GM18858 (cell line): ENCODE measurements around the gene ADAMTS2.

Experiments used
- ATAC-seq: cut with Tn5 transposase; IDR thresholded peaks from one replicate; pipeline ENCODE4 v1.9.1; 2021; ENCODE audit not compliant: unreplicated experiment

Gene ADAMTS2

DNA sequence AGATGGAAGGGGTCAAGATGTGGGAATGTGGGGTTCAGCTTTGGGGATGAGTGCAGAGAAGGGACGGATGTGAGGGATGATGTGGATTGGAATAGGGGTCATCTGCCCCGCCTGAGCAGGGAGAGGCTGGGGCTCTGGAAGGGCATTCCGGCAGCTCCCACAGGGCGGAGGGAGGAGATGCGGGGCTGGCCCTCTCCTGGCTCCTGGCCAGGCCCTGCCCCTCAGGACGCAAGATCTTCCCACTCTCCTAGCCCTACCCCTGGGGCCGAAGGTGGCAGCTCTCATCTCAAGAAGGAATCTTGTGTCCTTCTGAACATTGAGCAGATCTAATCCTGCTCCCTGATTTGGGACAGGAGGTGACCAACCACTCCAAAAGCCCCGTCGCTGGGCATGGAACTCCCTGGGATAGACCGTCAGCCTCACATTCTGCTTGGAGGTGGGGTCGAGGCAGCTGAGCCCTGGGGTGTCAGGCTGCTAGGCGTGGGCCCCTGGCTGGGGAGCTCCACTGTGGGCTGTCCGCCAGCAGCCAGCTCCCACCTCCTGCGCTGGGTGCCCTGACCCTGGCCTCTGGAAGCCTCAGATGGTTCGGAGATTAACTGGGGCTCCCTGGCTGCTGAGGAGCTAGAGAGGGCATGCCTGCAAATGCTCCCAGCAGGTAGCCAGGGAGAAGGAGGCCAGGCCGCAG lies 159.9 kb downstream of the ADAMTS2 start:
- no peak for ATAC-seq

DNA sequence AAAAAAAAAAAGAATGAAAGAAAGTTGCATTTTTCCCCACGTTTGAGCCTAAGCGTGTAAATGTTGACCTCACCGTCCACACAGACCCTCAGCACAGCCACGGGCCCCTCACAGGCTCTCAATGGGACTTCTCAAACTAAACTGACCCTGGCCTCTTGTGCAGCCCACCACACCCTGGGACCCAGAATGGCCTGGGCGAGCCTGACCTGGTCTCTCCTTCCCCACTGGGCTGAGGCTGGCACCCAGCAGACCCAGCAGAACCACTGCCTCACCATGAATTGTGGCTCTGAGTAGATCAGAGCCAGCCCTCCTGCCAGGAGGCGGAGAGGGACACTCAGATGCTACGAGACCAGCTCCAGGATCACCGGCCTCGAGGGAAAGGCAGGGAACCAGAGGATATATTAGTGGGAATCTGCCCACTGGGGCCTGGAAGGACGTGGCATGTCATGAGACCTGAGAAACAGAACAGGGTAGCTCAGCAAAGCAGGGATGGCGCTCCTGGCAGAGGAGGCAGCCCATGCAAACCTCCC lies 160.7 kb downstream of the ADAMTS2 start:
- no peak for ATAC-seq

DNA sequence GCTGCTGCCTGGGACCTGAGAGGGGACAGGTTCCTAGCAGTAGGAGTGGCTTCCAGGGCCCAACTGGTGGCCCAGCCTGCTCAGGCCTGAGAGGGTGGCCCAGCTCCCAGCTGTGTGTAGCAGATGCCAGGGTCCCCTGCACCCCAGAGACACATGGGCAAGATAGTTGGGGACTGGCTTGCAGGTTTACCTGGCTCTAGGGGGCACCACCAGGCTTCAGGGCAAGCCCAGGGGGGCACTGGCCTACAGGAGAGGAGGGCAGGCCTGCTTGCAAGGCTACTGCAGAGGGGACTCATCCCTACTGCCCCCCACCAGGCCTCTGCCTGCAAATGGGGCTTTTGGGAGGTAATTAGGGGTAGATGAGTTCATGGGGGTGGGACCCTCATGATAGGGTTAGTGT lies 161.8 kb downstream of the ADAMTS2 start:
- ATAC-seq, result no peak

DNA sequence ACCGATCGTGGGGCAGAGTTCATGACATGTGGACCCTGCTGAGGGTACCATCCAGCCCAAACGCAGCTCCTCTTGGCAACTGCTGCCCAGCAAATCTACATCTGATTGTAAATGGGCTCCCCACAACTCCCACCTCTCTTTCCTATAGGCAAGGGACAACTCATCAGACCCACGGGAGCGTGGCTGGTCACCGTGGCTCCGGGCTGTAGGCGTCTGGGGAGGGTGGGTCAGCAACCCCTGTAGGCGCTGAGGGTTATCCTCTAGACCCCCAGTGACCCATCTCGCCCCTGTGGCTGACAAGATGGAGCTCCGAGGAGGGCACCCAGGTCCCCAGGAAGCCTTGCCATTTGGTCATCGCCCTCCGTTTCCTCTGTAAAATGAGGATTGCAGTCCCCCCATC lies 162.7 kb downstream of the ADAMTS2 start:
- ATAC-seq, result no peak

DNA sequence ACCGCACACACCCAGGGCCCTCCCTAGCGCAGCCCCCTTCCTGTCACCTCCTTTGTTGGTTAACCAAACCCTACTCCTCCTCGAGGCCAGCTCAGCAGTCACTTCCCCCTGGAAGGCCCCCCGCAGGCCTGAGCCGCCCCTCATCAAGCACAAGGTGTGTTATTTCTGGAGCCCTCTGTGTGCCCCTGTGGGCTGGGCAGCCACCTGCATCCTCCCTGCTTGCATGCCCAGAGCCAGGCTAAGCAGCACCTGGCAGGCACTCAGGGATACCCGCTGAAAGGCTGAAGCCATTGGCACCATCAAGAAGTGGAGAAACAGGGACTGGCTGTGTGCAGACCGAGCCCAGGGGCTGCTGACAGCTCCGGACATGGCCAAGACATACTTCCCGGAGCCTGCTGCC lies 163.3 kb downstream of the ADAMTS2 start:
- no peak for ATAC-seq

DNA sequence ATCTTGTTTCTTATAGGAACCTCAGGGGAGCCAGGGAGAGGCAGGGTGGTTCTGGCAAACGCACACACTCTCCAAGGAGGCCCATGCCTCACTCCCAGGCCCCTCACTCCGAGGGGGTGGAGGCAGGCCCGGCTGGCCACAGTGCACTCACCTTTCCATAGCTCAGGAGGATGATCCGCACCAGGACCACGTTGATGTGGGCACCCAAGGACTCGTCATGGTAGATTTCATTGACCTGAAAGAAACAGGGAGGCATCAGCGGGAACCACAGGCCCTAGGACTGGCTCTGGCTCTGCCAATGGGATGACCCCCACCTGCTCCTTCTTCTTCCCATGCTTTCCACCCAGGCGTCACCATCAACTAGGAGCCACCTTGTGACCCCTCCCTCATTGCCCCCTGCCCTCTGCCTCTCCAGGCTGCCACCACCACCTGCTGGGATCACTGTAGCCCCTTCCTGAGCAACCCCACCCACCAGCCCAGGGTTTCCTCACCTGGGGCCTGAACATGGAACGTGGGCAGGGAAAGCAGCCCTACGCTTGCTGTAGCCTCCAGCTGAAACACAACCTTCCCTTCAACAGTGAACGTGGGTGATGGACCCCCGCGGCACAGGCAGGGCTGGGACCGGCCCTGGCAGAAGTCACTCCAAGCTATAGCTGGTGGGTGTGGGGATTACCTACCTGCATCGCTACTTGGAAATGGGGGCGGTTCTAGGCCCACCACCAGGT lies 164.2 kb downstream of the ADAMTS2 start:
- no peak for ATAC-seq

DNA sequence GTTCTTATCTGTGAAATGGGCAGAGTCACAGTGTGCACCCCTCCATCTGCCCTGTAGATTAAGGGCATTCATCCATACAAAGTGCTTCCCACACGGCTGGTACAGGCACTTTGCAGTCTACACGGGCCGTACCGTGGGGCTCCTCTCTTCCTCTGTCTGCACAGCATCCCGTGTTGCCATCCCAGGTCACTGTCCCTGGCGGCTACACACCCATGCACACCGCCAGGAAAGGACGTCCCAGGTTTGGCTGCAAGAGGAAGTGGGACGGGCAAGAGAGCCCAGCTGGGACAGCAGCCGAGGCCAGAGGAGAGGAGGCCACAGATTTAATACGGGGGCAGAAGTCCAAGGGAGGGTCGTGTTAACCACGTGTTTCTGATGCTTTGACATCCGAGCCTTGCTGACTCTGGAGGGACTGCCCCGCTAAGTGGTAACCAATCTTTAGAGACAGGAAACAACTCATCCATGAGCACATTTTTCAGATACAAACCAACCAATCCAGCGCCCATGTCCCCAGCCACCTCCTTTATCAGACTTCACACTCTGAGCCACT lies 165.1 kb downstream of the ADAMTS2 start:
- no peak for ATAC-seq

DNA sequence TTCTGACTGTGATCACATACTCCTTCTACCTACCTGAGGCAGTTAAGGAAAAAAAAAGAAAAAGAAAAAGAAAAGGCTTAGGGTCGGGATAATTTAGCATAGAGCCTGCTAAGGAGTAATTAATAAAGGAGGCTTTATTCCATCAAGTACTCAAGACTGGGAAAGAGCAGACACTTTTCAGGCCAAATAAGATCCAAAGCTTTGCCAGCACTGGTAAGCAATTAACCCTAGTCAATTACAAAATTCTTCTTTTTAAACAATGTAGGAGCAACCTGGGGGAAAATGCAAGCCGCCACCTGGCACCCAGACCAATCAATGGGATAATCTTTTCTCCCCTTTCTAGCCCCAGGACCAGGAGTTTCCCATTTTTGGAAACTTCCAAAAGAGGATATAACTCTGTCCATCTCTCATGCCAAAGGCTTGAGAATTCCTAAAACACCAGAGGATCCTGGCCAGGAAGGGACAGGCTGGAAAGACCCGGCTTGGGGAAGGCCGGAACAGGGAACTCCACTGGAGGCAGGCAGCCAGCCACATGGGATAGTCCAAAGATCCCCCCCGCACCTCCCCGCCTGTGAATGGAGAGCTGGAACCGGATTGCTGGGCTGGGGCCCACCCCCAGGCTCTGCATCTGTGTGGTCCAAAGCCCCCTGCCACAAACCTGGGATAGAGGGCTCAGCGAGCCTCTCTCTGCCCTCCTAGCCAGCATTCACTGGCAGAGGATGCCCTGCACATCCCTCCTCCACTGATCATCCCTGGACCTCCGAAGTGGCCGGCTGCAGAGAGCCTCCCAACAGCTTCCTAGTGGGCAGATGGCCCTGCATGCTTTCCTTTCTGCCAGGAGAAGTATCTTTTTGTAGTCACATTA lies 167.3 kb downstream of the ADAMTS2 start:
- no peak for ATAC-seq

DNA sequence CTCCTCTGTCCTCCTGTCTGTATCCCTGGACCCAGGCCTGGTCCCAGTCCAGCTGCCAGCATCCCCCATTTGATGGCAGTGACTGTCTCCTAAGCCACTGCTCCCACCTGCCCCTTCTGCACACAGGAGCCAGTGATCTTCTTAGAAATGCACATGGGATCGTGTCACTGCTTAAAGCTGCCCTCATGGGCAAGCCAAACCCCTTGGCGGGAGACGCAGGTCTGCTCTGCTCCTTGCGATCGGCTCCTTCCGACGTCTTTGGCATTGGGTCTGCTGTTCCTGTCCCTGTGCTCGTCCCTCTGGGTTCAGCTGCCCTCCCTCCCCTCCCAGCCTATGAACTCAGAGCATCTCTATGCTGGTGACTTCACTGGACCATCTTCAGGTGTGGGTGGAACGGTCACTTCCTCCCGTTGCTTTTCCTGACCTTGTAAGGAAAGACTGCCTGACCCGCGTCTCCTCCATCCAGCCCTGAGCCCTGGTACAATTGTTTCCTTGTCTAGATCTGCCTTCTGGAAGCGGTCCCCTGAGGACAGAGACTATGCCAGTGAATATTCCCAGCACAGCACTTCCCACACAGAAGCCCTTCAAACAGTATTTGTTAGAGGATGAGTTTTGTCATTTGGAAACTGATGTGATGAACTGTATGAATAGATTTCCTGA lies 168.6 kb downstream of the ADAMTS2 start:
- ATAC-seq, result no peak

DNA sequence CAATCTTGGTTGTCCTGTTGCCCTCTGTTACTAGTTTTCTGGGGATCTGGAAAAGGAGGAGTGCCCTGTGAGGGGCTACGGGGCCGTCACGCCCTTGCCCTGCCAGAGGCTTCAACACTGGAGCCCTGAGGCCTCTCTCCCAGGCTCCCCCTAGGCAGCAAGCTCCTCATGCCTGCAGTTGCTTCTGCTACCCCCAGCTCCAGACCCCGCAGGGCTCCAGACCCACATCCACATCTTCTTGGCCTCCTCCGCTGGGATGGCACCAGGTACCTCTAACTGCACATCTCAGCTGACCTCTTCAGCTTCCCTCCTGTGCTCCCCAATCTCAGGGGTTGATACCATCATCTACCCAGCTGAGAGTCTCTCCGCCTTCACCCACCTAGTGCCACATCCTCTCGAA lies 169.1 kb downstream of the ADAMTS2 start:
- ATAC-seq, result no peak

DNA sequence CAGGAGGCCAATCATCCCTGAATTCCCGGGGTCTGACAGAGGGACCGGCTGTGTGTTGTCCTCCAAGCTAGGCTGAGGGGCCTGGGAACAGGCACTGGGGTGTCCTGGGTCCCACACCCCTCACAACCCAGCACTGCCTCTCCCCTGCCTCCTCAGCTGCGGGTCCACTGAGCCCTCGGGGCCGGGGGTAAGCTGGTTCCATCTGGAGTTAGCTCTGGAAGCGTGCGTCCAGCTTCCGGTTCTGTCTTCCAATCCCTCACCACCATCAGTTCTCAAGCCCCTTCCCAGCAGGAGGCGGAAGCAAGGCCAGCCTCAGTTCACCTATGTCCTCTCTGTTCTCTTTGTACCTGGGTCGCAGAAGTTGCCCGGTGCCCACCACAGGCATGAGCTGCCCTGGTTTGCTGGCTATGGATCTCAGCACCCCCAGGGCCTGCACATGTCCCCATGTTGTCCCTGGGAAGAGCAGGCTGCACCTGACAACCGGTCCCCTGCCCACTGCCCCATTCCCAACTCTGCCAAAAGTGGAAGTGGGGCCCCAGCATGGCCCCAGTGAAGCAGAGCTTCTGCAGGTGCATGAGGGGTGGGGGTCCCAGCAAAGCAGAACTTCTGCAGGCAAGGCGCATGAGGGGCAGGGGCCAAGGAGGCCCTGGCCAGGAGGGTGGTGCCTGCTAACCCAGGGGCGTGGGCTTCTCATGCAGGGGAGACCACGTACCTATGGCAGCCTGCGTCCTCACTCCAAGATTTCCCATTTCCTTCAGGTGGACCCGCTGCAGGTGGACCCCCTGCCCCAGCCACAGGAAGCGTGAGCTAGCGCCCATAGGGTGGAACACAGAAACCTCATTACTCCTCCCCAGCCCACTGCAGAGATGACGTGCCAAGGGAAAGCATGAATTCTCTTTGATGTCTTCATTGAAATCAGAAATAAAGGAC lies 173.2 kb downstream of the ADAMTS2 start:
- no peak for ATAC-seq

DNA sequence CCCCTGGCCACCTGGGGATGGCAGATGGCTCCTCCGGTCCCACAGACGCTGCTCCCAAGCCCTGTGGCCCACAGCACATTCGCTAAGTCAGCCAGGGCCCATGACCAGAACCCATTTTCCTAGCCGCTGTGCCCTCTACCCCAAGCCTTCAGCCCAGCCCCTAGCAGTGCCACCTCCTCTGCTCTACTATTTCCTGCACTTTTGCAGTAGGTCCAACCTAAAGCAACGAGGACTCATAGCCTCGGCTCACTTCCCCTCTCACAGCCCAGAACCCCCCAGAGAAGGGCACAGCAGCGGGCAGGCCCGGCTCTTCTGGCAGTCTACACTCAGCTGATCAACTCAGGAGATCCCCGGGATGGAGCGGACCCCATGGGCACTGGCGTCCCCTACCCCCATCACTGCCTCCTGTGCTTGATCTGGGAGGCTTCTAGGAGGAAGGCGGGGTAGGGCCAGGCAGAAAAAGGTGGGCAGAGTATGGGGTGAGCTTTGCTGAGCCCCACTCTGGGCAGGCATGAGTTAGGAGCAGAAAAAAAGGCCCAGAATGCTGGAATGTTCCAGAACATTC lies 173.9 kb downstream of the ADAMTS2 start:
- no peak for ATAC-seq

DNA sequence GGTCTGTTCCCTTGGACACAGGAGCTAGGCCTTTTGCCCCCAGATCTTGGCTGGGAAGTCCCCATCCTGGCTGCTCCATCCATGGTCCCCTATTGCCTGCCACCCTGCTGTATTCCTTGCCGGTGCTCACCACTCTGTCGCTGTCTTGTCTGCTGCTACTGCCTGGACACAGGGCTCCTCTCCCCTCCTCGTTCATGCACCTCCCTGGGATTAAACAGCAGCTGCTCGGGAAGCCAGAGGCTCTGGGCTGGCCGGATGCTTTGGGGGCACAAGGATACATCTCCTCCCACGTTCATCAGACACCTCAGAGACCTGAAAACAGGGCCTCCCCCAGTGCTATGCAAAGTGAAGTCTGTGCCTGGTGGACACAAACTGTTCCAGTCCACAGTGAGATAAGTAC lies 174.7 kb downstream of the ADAMTS2 start:
- no peak for ATAC-seq

DNA sequence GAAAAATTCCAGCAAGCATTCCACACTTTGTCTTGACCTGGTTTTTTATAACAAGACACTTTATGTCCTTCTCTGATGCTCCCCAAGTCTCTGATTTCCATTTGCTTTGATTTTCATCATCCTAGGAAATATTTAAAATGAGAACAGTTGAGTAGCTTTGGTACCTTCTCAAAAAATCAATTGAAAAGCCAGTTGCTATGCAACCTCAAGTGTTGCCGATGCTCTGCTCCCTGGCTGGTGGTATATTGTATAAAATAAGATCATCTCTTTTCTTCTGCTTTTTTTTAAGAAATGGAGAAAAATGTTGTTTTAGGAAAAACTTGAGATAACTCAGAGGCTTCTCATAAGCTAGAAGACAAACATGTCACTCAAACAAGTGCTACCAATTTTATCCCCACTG lies 175.4 kb downstream of the ADAMTS2 start:
- no peak for ATAC-seq

DNA sequence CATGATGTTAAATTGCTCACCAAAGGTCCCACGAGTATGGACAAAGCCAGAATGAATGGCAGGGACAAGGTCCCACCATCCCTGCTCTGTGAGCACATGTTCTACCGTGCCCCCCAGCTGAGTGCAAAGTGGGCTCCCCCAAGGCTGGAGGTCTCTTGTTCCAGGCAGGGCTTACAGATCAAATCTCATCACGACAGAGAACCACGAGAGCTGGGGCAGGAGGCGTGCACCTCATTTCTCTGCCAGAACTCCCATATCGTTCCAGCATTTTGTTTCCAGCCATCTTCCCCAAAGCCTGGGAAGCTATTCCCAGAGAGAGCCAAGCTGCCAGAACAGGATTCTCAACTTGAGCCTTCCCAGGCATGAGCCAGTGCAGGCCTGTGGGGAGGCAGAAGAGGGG lies 176.6 kb downstream of the ADAMTS2 start:
- no peak for ATAC-seq

DNA sequence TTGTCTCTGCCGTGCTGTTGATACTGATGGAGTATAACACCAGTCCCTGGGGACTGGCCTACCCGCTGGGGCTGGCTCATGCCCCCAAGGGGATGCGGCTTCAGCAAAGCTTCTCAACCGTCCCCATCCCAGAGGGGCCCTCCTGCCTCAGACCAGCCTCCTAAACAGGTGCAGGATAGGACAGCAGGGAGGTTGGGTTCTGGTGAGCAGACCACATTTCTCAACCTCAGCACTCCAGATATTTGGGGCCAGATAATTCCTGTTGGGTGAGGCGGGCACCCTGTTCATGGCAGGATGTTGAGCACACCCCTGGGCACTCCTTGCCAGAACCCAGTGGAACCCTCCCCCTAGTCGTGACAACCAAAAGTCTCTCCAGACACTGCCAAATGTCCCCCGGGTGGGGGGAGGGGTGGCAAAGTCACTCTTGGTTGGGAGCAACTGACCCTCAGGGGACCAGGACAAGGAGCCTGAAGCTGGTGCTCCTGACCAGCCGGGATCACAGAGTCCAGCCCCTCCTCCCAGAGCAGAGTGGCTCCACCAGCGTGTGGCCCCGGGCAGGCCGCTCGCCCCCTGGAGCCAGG lies 177.3 kb downstream of the ADAMTS2 start:
- ATAC-seq, result no peak

DNA sequence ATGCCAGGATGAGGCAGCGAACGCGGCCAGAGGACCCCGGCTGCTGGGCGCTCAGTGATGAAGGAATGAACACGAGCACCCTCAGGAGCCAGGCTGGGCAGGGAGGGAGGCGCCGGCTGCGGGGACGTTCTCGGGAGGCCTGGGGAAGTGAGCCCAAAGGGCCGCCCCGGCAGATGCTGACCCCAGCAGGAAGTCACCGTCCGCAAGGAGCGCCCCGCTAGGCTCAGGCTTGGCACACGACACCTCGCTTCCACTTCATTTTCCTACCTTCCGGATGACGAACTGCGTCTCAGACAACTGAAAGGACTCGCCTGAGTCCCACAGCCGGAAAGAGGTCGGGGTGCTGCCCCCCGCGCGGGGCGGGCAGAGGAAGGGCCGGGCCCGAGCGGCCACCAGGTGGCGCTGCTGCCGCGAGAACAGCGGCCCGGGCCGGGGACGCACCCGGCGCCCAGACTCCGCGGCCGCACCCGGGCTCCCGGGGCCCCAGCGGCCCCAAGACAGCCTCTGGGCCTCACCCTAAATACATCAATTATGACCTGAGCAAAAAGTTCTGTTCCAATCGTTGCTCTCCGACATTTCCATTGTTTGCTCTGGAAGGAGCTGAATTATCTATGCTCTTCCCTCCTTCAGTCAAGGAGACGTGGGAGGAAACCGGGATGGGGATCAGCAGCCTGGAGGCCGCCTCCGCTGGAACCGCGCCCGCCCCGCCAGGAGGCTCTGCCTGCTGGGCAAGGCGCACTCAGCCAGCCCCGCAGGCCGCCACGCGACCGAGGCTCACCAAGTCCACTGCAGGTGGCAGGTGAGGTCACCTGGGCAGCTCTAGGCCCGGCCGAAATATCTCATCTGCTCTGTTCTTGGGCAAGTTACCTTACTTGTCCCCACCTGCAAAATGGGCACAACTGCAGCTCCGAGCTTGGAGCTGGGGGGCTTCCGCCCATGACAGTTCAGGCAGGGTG lies 178.1 kb downstream of the ADAMTS2 start:
- no peak for ATAC-seq
